HEK293 (cell line): ENCODE measurements around the gene NSMCE1.
"Not testable (repeated sequence)": the region's sequence is repeated elsewhere in the genome, so short reads cannot be mapped to it uniquely, and the experiment has no call there.

Experiments
- CTCF ChIA-PET: fragments of 350-600 bp; formaldehyde crosslinking; extraction: SDS; loops from one replicate; lab custom pipeline; 2021; ENCODE audit warnings: antibody characterized with exemption; lab: Yijun Ruan, JAX
- POLR2A ChIA-PET: fragments of 300-600 bp; formaldehyde crosslinking; extraction: SDS; loops from one replicate; lab custom pipeline; 2020; ENCODE audit warnings: antibody characterized with exemption, inconsistent platforms; lab: Yijun Ruan, JAX
- H3K27ac ChIP-seq: fragments of 200-500 bp; sonication (Bioruptor generic); 2 replicates; pipeline ENCODE4 v1.5.1; 2014; ENCODE audit warnings: low read depth, low read length, control low read depth, inconsistent platforms; ENCODE audit errors: extremely low read depth
- H3K36me3 ChIP-seq, 2 experiments: fragments of 200-500 bp in 1 of 2; sonication (Bioruptor generic) in 1 of 2; 1 replicate in 1 of 2; 2 replicates in 1 of 2; pipeline ENCODE4 v1.5.1; 2014 to 2017; ENCODE audit warnings: inconsistent platforms in 2 of 2, low read length in 2 of 2; ENCODE audit not compliant: control insufficient read depth in 2 of 2, insufficient read depth in 1 of 2
- H3K4me1 ChIP-seq: fragments of 200-500 bp; sonication (Bioruptor generic); 2 replicates; pipeline ENCODE4 v1.5.1; 2014; ENCODE audit warnings: mild to moderate bottlenecking, low read length, inconsistent platforms; ENCODE audit not compliant: control insufficient read depth, insufficient read depth
- H3K4me3 ChIP-seq: 2 replicates; pipeline ENCODE4 v1.5.1; 2011; ENCODE audit warnings: low read depth, mild to moderate bottlenecking, control low read depth, low read length, moderate library complexity
- H3K9me3 ChIP-seq: fragments of 200-500 bp; sonication (Bioruptor generic); 2 replicates; pipeline ENCODE4 v1.5.1; 2014; ENCODE audit warnings: low read depth, low read length, inconsistent platforms; ENCODE audit not compliant: control insufficient read depth, insufficient read depth
- GFI1B ChIP-seq: fragments of 450-650 bp; formaldehyde crosslinking; IDR thresholded peaks from 2 replicates; pipeline ENCODE4 v1.5.1; 2016; ENCODE audit warnings: missing biosample characterization, missing genetic modification characterization
- KLF1 ChIP-seq: fragments of 450-650 bp; formaldehyde crosslinking; IDR thresholded peaks from 2 replicates; pipeline ENCODE4 v1.5.1; 2016; ENCODE audit warnings: missing biosample characterization, missing genetic modification characterization
- TRIM28 ChIP-seq: IDR thresholded peaks from 2 replicates; pipeline ENCODE4 v1.6.1; 2011; ENCODE audit warnings: low read length, control low read depth, borderline replicate concordance
- ZBTB7A ChIP-seq: fragments of 450-650 bp; formaldehyde crosslinking; IDR thresholded peaks from 2 replicates; pipeline ENCODE4 v1.5.1; 2016; ENCODE audit warnings: low read depth, missing biosample characterization, missing genetic modification characterization
- ZBTB8A ChIP-seq: fragments of 450-650 bp; formaldehyde crosslinking; IDR thresholded peaks from 2 replicates; pipeline ENCODE4 v1.5.1; 2016; ENCODE audit warnings: missing biosample characterization, missing genetic modification characterization
- ZNF112 ChIP-seq: fragments of 450-650 bp; formaldehyde crosslinking; IDR thresholded peaks from 2 replicates; pipeline ENCODE4 v1.5.0; 2017; ENCODE audit warnings: missing biosample characterization, missing genetic modification characterization
- ZNF239 ChIP-seq: fragments of 450-650 bp; formaldehyde crosslinking; IDR thresholded peaks from 2 replicates; pipeline ENCODE4 v1.5.1; 2016; ENCODE audit warnings: missing biosample characterization, missing genetic modification characterization
- ZNF292 ChIP-seq: fragments of 450-650 bp; formaldehyde crosslinking; IDR thresholded peaks from 2 replicates; pipeline ENCODE4 v1.5.1; 2016; ENCODE audit warnings: low read depth, missing biosample characterization, missing genetic modification characterization, borderline replicate concordance
- ZNF324 ChIP-seq: fragments of 450-650 bp; formaldehyde crosslinking; IDR thresholded peaks from 2 replicates; pipeline ENCODE4 v1.5.1; 2016; ENCODE audit warnings: missing biosample characterization, missing genetic modification characterization
- ZNF473 ChIP-seq: fragments of 450-650 bp; formaldehyde crosslinking; IDR thresholded peaks from 2 replicates; pipeline ENCODE4 v1.5.1; 2017; ENCODE audit warnings: missing biosample characterization, missing genetic modification characterization
- ZNF776 ChIP-seq: fragments of 450-650 bp; formaldehyde crosslinking; IDR thresholded peaks from 2 replicates; pipeline ENCODE4 v1.5.0; 2017; ENCODE audit warnings: missing biosample characterization, missing genetic modification characterization, borderline replicate concordance
- TF ChIP-seq, protein P1 (sequence below): fragments of 450-650 bp; formaldehyde crosslinking; conservative IDR thresholded peaks from 2 replicates; pipeline ENCODE4 v1.5.1; 2016; ENCODE audit warnings: low read depth, missing biosample characterization, missing genetic modification characterization
- TF ChIP-seq, protein P2 (sequence below): fragments of 450-650 bp; formaldehyde crosslinking; IDR thresholded peaks from 2 replicates; pipeline ENCODE4 v1.5.1; 2017; ENCODE audit warnings: missing biosample characterization, missing genetic modification characterization
- TF ChIP-seq, protein P3 (sequence below): fragments of 450-650 bp; formaldehyde crosslinking; IDR thresholded peaks from 2 replicates; pipeline ENCODE4; 2016; ENCODE audit warnings: missing biosample characterization, missing genetic modification characterization
- TF ChIP-seq, protein P4 (sequence below): fragments of 450-650 bp; formaldehyde crosslinking; IDR thresholded peaks from 2 replicates; pipeline ENCODE4 v1.5.1; 2017; ENCODE audit warnings: missing biosample characterization, missing genetic modification characterization
- TF ChIP-seq, protein P5 (sequence below): fragments of 450-650 bp; formaldehyde crosslinking; IDR thresholded peaks from 2 replicates; pipeline ENCODE4 v1.5.1; 2016; ENCODE audit warnings: missing biosample characterization, missing genetic modification characterization

NSMCE1 gene

DNA sequence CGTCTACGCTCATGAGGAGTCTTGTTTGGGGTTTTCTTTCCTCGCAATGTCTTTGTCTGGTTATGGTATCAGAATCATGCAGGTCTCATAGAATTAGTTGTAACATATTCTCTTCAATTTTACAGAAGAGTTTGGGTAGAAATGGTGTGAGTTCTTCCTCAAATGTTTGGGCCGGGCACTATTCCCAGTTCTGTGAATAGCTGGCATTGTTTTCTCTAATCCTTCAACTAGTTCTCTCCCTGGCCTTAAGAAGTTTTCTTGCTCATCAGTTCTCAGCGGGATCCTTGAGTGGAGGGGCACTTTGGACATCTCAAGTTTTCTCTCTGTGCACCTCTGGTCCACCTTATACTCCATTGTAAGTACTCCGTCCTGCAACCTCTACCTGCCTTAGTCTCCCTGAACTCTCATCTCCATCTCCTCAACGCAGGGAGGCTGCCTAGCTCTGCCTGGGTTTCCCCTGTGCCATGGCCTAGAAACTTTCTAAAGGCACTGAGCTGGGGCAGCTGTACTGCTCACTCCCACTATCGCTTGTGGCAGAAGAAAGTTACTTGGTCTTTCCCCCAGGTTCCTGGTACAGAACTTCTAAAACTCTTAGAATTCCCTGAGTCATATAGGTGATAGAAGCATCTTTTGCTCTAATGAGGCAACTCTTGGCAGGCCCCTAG lies 16.9 kb downstream of the NSMCE1 start:
- Histone ChIP-seq H3K27ac (no peak overlapping the region), H3K36me3 (peaks cover 0 to 18% of the 10 kb centered on the region in 2 experiments), H3K4me3 (no peak overlapping the region)
- POLR2A ChIA-PET, result no interaction called here
- TF ChIP-seq, protein P1, sequence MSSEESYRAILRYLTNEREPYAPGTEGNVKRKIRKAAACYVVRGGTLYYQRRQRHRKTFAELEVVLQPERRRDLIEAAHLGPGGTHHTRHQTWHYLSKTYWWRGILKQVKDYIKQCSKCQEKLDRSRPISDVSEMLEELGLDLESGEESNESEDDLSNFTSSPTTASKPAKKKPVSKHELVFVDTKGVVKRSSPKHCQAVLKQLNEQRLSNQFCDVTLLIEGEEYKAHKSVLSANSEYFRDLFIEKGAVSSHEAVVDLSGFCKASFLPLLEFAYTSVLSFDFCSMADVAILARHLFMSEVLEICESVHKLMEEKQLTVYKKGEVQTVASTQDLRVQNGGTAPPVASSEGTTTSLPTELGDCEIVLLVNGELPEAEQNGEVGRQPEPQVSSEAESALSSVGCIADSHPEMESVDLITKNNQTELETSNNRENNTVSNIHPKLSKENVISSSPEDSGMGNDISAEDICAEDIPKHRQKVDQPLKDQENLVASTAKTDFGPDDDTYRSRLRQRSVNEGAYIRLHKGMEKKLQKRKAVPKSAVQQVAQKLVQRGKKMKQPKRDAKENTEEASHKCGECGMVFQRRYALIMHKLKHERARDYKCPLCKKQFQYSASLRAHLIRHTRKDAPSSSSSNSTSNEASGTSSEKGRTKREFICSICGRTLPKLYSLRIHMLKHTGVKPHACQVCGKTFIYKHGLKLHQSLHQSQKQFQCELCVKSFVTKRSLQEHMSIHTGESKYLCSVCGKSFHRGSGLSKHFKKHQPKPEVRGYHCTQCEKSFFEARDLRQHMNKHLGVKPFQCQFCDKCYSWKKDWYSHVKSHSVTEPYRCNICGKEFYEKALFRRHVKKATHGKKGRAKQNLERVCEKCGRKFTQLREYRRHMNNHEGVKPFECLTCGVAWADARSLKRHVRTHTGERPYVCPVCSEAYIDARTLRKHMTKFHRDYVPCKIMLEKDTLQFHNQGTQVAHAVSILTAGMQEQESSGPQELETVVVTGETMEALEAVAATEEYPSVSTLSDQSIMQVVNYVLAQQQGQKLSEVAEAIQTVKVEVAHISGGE (tag by site-specific recombination), result no peak
- TF ChIP-seq, all 188 proteins: peak for 0
- Histone ChIP-seq H3K9me3 (no peaks in the 10 kb centered on the region), H3K4me1 (no peaks in the 10 kb centered on the region)
- CTCF ChIA-PET, result interaction anchor here (1.3 kb wide), 1 partner anchor 17 kb away, joined by 4 read pairs; no protein-coding TSS in a partner anchor

DNA sequence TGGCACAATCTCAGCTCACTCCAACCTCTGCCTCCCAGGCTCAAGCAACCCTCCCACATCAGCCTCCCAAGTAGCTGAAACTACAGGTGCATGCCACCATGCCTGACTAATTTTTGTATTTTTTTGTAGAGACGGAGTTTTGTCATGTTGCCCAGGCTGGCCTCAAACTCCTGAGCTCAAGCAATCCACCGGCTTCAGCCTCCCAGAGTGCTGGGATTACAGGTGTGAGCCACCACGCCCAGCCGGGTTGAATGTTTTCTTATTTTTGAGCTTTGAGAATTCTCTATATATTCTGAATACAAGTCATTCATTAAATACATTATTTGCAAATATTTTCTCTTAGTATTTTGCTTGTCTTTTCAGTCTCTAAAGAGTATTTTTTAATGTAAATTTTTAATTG lies 19.7 kb downstream of the NSMCE1 start:
- H3K36me3 ChIP-seq, H3K27ac ChIP-seq, H3K4me1 ChIP-seq, H3K4me3 ChIP-seq, H3K9me3 ChIP-seq, POLR2A ChIA-PET: not testable (repeated sequence)
- CTCF ChIA-PET, result interaction anchor here (0.8 kb wide), 1 partner anchor 15 kb away, joined by 3 read pairs; no protein-coding TSS in a partner anchor

DNA sequence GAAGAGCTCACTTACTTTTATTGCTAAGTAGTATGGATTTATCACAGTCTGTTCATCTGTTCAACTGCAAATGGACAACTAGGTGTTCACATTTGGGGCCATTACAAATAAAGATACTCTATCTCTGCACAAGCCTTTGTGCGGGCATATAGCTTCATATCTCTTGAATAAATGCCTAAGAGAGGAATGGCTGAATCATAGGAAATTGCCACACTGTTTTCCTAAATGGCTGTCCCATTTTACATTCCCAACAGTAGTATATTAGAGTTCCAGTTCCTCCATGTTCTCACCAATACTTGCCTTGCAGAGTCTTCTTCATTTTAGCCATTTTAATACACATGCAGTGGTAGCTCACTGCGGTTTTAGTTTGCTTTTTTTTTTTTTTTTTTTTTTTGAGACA lies 20.5 kb downstream of the NSMCE1 start:
- Histone ChIP-seq H3K27ac (no peak overlapping the region), H3K36me3 (no peaks in the 10 kb centered on the region; a peak in 1 of 3 replicates), H3K4me3 (no peak overlapping the region), H3K9me3 (no peaks in the 10 kb centered on the region), H3K4me1 (no peaks in the 10 kb centered on the region)
- TF ChIP-seq, protein P2, sequence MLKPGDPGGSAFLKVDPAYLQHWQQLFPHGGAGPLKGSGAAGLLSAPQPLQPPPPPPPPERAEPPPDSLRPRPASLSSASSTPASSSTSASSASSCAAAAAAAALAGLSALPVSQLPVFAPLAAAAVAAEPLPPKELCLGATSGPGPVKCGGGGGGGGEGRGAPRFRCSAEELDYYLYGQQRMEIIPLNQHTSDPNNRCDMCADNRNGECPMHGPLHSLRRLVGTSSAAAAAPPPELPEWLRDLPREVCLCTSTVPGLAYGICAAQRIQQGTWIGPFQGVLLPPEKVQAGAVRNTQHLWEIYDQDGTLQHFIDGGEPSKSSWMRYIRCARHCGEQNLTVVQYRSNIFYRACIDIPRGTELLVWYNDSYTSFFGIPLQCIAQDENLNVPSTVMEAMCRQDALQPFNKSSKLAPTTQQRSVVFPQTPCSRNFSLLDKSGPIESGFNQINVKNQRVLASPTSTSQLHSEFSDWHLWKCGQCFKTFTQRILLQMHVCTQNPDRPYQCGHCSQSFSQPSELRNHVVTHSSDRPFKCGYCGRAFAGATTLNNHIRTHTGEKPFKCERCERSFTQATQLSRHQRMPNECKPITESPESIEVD (tag by site-specific recombination), result no peak
- TF ChIP-seq ZNF776 (tag by site-specific recombination), result no peak
- TF ChIP-seq, protein P1 (tag by site-specific recombination), result no peak
- TF ChIP-seq GFI1B, result no peak
- no peak for TF ChIP-seq ZNF292 (tag by site-specific recombination)
- TF ChIP-seq, protein P3, sequence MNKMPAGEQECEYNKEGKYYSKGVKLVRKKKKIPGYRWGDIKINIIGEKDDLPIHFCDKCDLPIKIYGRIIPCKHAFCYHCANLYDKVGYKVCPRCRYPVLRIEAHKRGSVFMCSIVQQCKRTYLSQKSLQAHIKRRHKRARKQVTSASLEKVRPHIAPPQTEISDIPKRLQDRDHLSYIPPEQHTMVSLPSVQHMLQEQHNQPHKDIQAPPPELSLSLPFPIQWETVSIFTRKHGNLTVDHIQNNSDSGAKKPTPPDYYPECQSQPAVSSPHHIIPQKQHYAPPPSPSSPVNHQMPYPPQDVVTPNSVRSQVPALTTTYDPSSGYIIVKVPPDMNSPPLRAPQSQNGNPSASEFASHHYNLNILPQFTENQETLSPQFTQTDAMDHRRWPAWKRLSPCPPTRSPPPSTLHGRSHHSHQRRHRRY (tag by site-specific recombination), result no peak
- no peak for TF ChIP-seq ZNF473 (tag by site-specific recombination)
- no peak for TF ChIP-seq ZBTB7A (tag by site-specific recombination)
- TF ChIP-seq KLF1 (tag by site-specific recombination), result no peak
- TF ChIP-seq, protein P4, sequence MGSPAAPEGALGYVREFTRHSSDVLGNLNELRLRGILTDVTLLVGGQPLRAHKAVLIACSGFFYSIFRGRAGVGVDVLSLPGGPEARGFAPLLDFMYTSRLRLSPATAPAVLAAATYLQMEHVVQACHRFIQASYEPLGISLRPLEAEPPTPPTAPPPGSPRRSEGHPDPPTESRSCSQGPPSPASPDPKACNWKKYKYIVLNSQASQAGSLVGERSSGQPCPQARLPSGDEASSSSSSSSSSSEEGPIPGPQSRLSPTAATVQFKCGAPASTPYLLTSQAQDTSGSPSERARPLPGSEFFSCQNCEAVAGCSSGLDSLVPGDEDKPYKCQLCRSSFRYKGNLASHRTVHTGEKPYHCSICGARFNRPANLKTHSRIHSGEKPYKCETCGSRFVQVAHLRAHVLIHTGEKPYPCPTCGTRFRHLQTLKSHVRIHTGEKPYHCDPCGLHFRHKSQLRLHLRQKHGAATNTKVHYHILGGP (tag by site-specific recombination), result no peak
- TF ChIP-seq TRIM28, result no peak
- no peak for TF ChIP-seq ZNF239 (tag by site-specific recombination)
- no peak for TF ChIP-seq ZNF324 (tag by site-specific recombination)
- TF ChIP-seq, protein P5, sequence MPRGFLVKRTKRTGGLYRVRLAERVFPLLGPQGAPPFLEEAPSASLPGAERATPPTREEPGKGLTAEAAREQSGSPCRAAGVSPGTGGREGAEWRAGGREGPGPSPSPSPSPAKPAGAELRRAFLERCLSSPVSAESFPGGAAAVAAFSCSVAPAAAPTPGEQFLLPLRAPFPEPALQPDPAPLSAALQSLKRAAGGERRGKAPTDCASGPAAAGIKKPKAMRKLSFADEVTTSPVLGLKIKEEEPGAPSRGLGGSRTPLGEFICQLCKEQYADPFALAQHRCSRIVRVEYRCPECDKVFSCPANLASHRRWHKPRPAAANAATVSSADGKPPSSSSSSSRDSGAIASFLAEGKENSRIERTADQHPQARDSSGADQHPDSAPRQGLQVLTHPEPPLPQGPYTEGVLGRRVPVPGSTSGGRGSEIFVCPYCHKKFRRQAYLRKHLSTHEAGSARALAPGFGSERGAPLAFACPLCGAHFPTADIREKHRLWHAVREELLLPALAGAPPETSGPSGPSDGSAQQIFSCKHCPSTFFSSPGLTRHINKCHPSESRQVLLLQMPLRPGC (tag by site-specific recombination), result no peak
- TF ChIP-seq ZNF112 (tag by site-specific recombination), result no peak
- TF ChIP-seq ZBTB8A (tag by site-specific recombination), result no peak
- CTCF ChIA-PET, result no interaction called here
- POLR2A ChIA-PET, result interaction anchor here (0.6 kb wide), 1 partner anchor 42 kb away, joined by 3 read pairs; no protein-coding TSS in a partner anchor
